ENCODE data around the gene PTPN2. TPM values are rescaled to one million over a fixed set of nuclear protein-coding genes. Genes with fewer than 3 reads are reported as not detected.

The PTPN2 gene
- total RNA-seq, 4 donors from 2014 or later, result 36.9 to 49.2 (median 38.7) TPM

GRCh38 chr18:12848405-12848804 lies 35.6 kb downstream of the PTPN2 start:
- Histone ChIP-seq H3K9me3 (no peaks in the 10 kb centered on the region), H3K27ac (no peak overlapping the region), H3K36me3 (peaks cover 3% of the 10 kb centered on the region), H3K27me3 (no peaks in the 10 kb centered on the region), H3K4me1 (no peaks in the 10 kb centered on the region), H3K4me3 (no peak overlapping the region)
- TF ChIP-seq POLR2A (IDR thresholded peaks at IDR 0.05) (no peak), CTCF (IDR thresholded peaks at IDR 0.05) (no peak), EP300 (IDR thresholded peaks at IDR 0.05) (no peak), POLR2AphosphoS5 (IDR thresholded peaks at IDR 0.05) (no peak)
- WGBS, result 91% methylated on average over 1 of the region's 1 CpG
- DNase-seq (ENCODE audit: low spot score in 2 of 2), result no peak

GRCh38 chr18:12844391-12844790 lies 39.6 kb downstream of the PTPN2 start:
- TF ChIP-seq CTCF (IDR thresholded peaks at IDR 0.05) (no peak), POLR2AphosphoS5 (IDR thresholded peaks at IDR 0.05) (no peak)
- no peaks in the 10 kb centered on the region for H3K27me3 ChIP-seq
- H3K36me3 ChIP-seq, result no peaks in the 10 kb centered on the region
- H3K4me1 ChIP-seq, result peaks cover 3% of the 10 kb centered on the region
- WGBS, result 96% methylated on average over 2 of the region's 2 CpGs
- no peak overlapping the region for H3K27ac ChIP-seq
- no peaks in the 10 kb centered on the region for H3K9me3 ChIP-seq
- no peak for DNase-seq (ENCODE audit: low spot score in 2 of 2)
- H3K4me3 ChIP-seq, result no peak overlapping the region

- TF ChIP-seq EP300 (IDR thresholded peaks at IDR 0.05) (no peak), CTCF (IDR thresholded peaks at IDR 0.05) (no peak), POLR2AphosphoS5 (IDR thresholded peaks at IDR 0.05) (no peak), POLR2A (IDR thresholded peaks at IDR 0.05) (no peak)
- Histone ChIP-seq H3K27me3 (no peaks in the 10 kb centered on the region), H3K36me3 (no peaks in the 10 kb centered on the region), H3K4me1 (peaks cover 10% of the 10 kb centered on the region), H3K4me3 (no peak overlapping the region), H3K27ac (no peak overlapping the region), H3K9me3 (no peaks in the 10 kb centered on the region)
- 83% methylated on average over 12 of the region's 12 CpGs for WGBS
- no peak for DNase-seq (ENCODE audit: low spot score in 2 of 2)
Observed at GRCh38 chr18:12843420-12844350, 40.4 kb downstream of the PTPN2 start.

- no peaks in the 10 kb centered on the region for H3K9me3 ChIP-seq
- WGBS, result 87% methylated on average over 17 of the region's 17 CpGs
- H3K4me3 ChIP-seq, result no peak overlapping the region
- no peaks in the 10 kb centered on the region for H3K27me3 ChIP-seq
- no peak for DNase-seq (ENCODE audit: low spot score in 2 of 2)
- no peak overlapping the region for H3K27ac ChIP-seq
- TF ChIP-seq CTCF (IDR thresholded peaks at IDR 0.05) (no peak), EP300 (IDR thresholded peaks at IDR 0.05) (no peak), POLR2AphosphoS5 (IDR thresholded peaks at IDR 0.05) (no peak), POLR2A (IDR thresholded peaks at IDR 0.05) (no peak)
- H3K4me1 ChIP-seq, result peaks cover 19% of the 10 kb centered on the region
- H3K36me3 ChIP-seq, result no peaks in the 10 kb centered on the region
Observed at GRCh38 chr18:12842459-12843380, 41.3 kb downstream of the PTPN2 start.

- no peaks in the 10 kb centered on the region for H3K27me3 ChIP-seq
- DNase-seq (ENCODE audit: low spot score in 2 of 2), result no peak
- peaks cover 3% of the 10 kb centered on the region for H3K36me3 ChIP-seq
- no peak overlapping the region for H3K4me3 ChIP-seq
- peaks cover 24% of the 10 kb centered on the region for H3K4me1 ChIP-seq
- 89% methylated on average over 6 of the region's 6 CpGs for WGBS
- no peak for TF ChIP-seq POLR2AphosphoS5 (IDR thresholded peaks at IDR 0.05)
- no peak for TF ChIP-seq POLR2A (IDR thresholded peaks at IDR 0.05)
- no peak for TF ChIP-seq CTCF (IDR thresholded peaks at IDR 0.05)
- no peak for TF ChIP-seq EP300 (IDR thresholded peaks at IDR 0.05)
- no peak overlapping the region for H3K27ac ChIP-seq
- no peaks in the 10 kb centered on the region for H3K9me3 ChIP-seq
Observed at GRCh38 chr18:12841070-12841469, 43.0 kb downstream of the PTPN2 start.
